EH (cell line): ENCODE data around the gene C14orf180.
A peak's percentile ranks its signal among the peaks of the same experiment; 100 is the strongest.

Source experiments
- DNase-seq: peaks from one replicate; pipeline ENCODE4 v3.0.0-alpha.2; 2015; ENCODE audit warnings: low read depth

The C14orf180 gene

DNA sequence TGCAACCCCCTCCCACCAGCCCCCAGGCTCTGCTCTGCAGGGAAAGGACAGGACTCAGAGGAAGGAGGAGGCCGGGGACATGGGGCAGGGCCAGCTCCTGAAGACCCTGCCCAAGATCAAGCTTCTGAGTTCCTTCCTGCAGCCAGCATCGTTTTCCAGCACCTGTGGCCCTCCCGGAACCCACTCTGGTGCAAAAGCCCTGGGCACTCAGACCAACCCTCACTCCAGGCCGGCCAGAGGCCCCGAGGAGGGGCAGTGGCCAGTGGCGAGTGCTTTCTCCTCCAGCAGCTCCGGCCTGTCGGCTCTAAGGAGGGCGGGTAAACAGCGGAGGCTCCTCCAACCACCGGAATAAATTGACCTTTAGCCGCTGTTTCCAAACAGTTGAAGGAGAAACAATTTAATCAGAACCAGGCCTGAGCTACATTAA is 14.2 kb downstream of the C14orf180 start:
- DNase-seq = no peak

DNA sequence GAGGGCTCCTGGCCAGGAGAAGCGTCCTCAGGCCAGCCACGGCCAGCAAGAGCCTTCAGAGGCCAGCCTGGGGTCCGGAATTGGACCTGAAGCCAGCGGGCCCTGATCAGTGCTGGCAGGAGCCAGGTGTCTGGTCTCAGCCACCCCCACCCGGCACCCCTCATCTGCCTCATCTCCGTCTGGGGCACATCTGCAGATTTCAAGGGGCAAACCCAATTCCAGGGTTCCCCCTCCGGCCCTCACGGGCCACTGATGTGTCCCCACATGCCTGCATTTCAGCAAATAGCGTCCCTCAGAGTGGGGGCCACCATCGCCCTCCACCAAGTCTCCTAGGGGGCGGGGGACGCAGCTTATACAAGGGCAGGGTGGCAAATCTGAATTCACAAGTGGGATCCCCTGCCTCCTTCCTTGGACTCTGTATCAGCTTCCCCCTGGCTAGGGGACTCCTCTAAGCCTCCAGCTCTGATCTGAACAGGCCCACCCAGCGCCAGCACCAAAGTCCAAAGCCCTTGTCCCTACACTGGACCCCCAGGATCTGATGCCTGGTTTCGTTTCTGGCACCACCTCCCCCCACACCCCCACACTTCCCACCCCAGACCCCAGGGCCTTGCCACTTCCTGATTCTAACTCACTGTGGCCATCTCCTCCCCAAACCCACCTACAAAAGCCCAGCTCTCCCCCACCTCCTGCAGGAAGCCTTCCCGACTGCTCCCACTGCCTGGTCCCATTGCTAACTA is 14.9 kb downstream of the C14orf180 start:
- DNase-seq = no peak

DNA sequence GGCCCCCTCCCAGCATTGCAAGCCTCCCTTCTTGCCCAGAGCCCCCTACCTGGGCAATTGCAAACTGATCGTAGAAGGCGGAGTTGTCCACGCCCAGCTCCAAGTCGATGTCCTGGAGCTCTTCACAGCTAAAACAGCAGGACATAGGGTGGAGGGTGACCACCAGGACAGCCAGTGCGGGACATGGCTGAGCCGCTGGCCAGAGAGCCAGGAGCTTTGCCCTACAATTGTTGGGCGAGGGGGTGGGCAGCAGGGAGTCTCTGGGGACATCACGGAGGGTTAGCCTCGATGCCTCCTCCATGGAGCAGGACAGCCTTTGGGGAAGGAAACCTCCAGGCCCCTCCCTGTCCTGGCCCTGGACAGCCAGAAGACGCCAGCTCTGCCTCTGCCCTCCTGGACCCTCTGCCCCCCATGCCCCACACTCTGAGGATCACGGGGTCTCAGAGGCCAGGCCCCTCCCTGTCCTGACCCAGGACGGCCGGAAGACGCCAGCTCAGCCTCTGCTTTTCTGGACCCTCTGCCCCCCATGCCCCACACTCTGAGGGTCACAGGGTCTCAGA is 15.6 kb downstream of the C14orf180 start:
- no peak for DNase-seq

DNA sequence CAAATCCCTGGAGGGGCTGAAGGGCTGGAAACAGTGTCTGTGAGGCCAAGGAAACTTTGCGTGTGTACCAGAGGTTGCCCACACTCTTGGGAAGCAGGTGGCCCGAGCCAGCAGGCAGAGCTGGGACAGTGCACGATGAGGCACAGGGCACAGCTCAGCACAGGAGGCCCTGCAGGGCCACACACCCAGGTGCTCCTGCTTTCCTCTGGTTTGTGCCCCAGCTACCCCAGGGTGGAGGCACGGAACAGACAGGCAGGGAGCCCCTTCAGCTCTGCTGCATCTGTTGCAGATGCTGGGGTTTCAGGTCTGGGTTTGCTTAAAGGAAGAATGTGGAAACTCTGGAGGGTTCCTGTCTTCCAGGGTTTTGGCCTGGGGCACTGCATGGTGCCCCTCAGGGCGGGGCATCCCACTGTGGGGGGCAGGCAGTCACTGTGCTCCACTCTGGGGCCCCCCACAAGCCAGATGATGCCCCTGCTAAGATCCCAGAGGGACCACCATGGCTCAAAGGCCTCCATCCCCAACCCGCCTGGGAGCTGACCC is 16.4 kb downstream of the C14orf180 start:
- no peak for DNase-seq

DNA sequence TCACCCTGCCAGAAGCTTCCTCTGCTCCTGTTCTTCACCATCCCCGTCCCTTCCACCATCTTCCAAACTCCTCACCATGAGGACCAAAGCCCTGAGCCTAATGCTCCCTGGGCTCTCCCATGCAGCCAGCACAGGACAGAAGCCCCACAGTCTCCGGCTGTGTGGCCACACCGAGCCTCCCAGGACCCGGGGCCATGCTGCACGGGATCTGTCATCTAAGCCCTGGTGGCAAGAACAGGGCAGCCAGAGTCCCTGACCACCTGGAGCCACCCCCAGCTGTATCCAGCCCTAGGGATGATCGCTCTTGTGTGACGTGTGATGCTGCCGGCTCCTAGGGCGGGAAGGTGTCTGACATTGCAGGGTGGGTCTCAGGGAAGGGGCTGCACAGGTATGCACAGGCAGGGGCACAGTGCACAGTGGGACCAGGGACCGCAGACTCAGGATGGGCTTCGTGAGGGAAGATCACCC is 16.9 kb downstream of the C14orf180 start:
- no peak for DNase-seq

DNA sequence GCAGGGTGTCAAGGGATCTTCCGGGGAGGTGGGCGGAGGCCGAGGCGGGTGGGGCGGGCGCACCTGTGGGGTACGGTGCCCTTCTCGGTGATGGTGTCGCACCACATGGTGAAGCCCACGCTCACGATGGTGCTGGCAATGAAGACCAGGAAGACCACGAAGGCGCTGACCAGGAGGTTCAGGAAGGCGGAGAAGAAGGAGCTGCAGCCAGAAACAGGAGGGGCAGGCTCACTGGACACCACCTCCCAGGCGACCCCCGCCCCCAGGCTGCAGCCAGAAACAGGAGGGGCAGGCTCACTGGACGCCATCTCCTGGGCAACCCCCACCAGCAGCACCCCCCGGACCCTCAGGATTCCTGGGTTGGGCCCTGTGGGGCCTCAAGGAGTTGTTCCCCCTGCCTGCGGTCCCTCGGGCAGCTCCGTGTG is 17.4 kb downstream of the C14orf180 start:
- DNase-seq = no peak

DNA sequence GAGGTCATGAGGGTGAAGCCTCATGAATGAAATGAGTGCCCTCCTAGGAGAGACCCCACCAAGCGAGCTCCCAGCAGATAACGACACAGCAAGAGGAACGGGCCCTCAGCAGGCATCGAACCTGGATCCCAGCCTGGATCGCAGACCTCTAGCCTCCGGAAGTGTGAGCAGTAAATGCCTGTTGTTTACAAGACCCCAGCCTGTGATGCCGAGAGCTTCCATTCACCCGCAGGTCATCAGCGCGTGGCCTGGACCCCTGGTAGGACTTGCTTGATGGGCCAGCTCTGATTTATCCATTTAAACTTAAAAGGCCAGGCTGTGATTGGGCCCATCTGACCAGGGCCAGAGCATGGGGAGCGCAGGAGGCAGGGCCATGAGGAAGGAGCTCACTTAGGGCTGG is 18.0 kb downstream of the C14orf180 start:
- no peak for DNase-seq

DNA sequence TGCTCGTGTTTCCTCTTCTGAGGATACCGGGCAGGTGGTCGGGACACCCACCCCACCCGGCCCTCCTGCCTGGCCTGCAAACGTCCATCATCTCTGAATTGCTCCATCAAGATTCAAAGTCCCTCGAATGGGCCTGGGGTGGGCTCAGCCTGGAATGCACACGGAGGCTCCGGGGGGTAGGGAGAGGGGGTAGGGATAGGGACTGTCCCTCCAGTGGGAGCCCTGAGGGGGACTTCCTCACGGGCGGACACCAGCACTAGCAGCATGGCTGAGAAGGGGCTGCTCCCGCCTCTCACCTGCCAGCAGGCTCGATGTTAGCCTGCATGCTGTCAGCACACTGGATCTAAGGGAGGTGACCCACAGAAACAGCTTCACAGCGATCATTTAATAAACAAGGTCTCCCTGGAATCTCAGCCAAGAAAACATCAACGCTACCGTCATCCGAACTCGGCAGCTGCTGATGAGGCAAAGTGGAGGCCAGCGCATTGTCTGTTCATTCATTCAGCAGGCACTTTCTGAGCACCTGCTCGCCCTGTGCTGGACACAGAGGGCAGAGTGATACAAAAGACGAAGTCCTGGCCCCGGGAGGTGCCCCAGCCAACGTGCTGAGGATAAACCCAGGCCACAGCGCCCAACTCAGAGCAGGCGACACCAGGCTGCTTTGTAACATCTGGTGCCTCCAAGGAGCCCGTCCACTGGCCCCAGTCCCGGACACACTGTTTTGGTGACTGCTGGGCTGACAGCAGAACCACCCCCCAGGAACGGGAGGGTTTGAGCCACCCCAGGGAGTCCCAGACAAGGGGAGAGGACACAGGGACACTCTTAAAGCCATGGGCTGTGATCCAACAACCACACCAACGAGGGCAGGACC is 18.7 kb downstream of the C14orf180 start:
- no peak for DNase-seq

DNA sequence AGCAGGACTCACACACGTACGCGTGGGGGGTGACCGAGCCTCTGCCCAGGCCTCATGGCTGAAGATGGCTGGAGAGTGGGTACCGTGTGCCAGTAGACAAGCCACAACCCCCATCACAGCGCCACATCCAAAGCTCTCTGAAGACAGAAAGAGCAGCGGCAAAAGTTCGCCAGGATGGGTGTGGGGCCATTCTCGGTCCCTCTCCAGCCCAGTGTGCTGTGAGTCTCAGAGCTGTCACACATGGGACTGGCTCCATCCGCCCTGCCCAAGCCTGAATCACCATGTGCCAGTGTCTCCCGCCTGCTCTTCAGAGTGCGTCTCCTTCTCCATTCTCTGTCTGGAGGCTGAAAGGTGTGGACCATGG is 19.3 kb downstream of the C14orf180 start:
- DNase-seq = no peak

DNA sequence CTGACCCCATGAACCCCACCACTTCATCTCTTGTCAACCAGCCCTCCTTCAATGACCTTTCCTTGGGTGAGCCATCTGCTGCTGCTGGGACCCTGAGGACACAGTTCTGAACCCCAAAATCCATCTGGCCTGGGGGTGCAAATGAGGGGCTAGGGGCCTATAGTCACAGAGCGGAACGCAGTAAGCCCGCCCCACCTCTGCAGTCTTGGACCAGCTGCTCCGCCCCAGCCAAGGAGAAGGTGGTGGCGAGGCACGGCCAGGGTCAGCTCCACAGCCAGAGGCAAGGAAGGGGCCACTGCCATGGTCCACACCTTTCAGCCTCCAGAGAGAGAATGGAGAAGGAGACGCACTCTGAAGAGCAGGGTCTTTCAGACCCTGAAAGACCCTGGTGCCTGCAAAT is 19.9 kb downstream of the C14orf180 start:
- no peak for DNase-seq

DNA sequence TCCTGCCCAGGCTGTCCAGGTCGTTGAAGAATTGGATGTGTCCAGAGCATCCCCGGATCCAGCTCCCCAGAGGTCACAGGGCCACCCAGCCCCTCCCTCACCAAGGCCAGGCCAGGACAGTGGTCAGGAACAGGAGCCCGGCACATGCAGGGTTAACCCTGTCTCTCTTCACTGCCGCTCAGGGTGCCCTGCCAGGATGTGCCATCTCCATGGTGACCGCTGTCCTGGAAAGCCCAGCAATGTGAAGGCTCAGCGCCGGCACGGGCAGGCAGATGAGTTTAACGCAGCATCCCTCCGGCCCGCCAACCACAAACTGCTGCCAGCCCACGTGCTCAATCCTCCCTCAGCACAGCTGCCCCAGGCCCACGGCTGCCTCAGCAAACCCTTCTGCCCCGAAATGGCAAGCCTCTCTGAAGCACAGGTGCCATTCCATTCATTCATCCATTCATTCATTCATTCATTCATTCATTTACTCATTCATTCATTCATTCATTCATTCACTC is 20.6 kb downstream of the C14orf180 start:
- peak; percentile 33 for DNase-seq

DNA sequence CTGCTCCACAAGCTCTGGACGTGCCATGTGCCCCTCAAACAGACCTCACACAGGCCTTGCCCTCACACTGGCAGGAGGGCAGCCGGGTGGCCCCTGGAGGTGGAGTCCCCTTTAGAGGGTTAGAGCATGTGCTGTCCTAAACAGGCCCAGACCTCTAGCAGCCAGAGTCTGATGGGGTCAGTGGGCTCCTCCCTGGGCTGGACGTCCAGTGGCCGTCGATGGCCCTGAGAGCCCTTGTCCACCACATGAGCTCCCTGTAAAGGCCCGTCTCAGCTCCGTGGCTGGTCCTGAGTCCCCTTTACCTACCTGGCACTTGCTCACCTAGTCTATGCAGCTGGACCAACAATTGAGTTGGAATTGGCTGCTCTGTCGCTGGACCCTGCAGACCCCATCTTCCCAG is 21.2 kb downstream of the C14orf180 start:
- DNase-seq = no peak

DNA sequence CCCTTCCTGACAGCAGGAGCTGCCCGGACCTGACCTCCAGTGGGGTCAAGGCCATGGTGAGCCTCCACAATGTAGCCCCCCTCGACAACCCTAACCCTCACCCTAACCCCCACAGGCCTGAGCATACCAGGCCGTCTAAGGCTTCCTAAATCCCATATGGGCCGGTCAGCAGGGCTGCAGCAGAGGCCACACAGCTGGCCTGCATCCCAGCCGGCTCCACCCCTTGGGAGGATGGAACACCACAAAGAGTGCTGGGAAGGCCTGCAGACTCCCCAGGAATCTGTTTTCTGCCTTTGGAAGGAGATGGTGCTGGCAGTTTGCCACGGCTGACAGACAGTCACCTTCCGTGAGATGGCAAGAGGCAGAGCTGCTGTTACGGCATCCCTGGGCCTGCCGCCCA is 22.2 kb downstream of the C14orf180 start:
- DNase-seq = peak; percentile 52

DNA sequence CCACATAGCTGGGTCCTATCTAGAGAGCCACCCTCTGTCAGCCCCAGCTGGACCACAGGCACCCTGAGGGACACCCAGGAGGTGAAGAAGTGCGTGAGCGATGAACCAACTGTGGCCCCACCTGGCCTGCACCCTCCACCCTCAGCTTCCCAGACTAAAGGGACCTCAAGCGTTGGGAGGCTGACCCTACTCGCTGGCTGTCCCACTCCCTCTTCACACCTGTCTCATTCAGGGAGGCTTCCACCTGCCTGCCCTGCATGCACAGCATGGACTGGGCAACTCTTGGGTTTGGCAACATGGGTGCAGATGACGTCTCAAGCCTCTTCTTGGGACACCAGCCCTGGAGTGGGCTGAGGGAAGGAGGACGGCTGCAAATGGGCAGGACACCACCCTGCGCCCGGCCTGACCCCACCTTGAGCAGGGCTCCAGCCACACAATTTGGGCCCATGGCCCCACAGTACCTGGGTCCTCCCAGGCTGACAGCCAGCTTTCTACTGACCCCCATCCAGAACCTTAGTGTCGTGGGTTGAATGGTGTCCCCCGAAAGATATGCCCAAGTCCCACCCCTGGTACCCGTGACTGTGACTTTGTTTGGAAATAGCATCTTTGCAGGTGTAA is 22.9 kb downstream of the C14orf180 start:
- DNase-seq = no peak

DNA sequence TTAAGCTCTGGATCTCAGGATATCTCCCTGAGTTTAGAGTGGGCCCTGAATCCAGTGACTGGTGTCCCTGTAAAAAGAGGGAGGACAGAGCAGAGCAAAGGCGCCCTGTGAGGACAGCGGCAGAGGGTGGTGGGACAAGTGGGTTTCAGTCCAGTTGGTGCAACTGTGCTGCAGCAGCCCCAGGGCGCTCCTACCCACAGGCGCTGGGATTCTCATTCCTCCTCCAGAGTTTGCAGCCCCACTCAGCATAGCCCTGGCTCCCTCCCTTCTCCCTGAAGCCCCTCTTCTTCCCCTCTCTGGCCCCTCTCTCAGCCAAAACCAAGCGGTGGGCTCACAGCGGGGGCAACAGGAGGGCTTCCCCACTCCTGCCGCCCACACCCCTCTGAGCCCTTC is 23.4 kb downstream of the C14orf180 start:
- DNase-seq = no peak

DNA sequence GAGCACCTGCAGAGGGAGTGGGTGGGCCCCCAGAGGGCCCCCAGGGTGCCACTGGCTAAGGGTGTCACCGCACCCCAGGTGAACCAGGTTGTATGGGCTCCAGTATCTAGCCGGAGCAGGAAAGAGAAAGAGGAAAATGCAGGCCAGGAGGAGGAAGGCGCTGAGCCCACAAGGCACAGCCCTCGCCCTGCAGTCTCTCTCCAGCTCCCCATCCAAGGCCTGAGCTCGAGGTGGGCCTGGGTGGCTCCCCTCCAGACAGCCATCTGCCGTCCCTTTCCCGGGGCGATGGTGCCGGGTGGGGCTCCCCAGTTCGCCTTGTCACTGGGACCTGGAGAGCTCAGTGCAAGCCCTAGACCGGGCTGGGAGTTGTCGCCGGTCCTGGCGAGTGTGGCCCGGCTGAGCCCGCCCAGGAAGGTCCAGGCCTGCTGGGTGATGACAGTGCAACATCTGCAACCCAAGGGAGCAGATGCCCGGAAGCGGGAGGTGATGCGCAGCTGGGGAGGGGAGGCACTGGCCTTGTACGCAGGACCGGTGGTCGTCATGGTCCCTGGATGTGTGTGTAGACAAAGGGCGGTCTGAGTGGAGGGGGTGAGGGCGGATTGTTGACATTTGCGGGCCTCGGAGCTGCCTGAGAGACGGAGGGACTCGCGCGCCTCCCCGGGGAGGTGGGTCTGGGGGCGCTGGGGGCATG is 24.3 kb downstream of the C14orf180 start:
- DNase-seq = no peak

DNA sequence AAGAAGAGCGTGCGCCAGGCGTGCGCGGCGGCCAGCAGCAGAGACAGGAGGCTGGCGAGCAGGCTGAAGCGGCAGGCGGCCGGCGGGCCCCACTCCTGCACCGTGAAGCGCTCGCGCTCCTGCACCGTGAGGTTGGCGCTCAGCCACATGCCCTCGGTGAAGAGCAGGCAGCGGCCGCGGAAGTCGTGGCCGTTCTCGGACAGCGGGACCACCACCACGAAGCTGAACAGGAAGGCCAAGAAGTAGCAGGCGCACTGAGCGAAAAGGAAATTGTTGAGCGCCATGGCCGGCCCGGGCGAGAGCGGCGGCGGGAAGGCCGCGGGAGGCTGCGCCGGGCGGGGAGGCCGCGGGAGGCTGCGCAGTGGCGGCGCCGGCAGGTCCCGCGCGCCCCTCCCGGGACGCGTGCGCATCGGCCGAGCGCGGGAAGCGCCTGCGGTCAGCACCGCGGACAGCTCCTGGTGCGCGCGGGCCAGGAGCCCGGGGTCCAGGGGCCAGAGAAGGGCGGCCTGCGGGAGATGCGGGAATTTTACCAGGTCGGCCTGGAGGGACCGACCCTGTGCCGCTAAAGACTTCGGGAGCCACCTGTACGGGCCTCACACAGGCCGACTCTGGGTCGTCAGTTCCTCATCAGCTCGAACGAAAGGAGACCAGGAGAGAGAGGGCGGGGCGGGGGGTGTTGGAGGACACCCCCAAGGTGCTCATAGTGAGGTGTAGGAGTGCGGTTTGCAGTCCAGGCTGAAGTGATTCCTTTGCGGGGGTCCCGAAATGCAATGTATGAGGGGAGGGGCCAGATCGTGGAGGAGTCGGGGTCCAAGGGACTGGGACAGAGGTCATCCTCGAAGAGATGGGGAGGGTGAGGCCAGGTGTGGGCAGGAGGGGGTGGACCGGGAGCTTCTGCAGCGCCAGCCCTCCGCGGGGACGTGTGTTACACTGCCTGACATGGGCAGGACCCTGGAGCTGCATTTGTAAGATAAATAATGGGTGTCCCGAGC is 25.2 kb downstream of the C14orf180 start, which contains the start of gene TMEM179:
TSS of gene TMEM179 (minus strand) at position 315 of the 992 bp plus-strand sequence. CDS start at position 284, 31 bp downstream.
- peak; percentile 27 for DNase-seq

DNA sequence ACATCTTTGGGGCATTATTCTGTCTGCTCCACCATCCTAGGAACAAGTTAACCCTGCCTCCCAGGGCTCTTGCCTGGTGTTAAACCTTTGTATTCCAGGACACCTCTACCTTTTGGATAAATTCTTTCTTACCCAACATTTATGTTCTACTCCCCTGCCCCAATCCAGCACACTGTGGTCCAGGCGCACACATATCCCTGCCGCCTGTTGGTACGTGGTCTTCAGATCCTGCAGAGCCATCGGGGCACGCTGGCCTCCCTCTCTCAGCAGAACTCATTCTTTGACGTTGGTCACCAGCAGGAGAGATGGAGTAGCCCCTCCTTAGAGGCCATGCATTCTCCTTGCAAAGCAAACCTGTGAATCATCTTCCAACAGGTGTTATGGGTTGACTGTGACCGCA is 30.1 kb downstream of the C14orf180 start:
- no peak for DNase-seq

DNA sequence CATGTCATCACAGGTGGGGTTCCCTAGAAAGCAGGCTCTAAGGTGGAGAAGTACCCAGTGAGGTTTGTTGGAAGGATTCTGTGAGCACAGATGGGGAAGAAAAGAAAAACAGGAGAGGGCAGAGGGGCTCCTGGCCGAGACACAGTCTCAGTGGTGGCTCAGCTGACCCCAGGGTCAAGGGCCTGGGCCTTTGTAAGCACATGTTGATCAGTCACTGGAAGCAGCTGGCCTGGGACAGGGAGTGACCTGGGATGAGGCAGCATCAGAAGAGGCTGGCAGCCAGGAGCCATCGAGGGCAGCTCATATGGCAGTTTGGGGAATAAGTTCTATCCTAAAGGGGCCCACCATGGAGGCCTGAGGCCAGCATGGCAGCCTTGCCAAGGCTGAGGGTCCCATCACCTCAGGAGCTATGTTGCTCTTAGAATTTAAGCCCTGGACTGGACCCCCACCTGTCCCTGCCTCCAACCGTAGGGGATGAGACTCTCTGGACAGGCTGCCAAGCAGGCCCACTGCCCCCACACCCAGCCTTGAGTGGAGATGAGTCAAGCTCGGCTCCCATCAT is 31.3 kb downstream of the C14orf180 start:
- no peak for DNase-seq

DNA sequence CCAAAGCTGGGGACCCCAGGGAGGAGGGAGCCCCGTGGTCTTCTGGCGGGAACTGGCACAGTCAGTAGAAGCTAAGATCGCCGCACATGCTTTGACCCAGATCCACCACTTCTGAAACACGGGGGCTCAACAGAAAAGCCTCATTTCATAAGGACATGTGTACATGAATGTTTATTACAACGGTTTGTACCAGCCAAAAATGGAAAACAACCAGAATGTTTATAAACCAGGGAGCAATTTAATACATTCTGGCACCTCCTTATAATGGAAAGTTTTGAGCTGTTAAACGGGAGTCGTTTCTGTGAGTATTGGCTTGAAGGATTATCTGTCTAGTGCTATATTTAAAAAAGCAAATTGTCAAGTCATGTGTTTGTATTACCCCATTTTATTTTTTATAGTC is 32.3 kb downstream of the C14orf180 start:
- DNase-seq = no peak
